SW 1271 (cell line): ENCODE data around the gene TPD52L1.
A peak's percentile ranks its signal among the peaks of the same experiment; 100 is the strongest.

Source experiments
- DNase-seq, 2 experiments: peaks; one replicate each; lab custom pipeline; 2025; lab: John Stamatoyannopoulos, UW

TPD52L1 gene

GRCh38 chr6:125182237-125183008, 28.9 kb downstream of the TPD52L1 start:
- DNase-seq = no peak

GRCh38 chr6:125183391-125183790, 29.8 kb downstream of the TPD52L1 start:
- no peak for DNase-seq

DNA sequence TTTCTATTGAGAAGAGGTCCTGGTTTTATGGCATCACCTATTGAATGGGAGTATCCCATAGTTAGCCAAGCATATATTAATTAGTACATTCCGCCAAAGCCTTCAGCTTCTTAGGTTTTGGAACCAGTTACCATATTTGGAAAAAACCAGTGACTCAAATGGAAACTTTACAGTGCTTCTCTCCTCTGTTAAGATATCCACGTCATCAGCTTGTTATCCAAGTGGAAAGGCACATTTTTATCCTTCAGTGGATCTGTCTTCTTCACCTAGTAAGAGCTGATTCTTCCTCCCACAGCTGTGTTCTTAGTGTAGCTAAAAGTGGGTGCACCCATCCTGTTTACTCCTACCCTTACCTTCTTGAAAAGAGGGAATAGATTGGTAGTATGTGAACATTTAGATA, 34.5 kb downstream of the TPD52L1 start:
- no peak for DNase-seq

- DNase-seq = no peak
These were observed 35.1 kb downstream of the TPD52L1 start for GRCh38 chr6:125188594-125189203.

DNA sequence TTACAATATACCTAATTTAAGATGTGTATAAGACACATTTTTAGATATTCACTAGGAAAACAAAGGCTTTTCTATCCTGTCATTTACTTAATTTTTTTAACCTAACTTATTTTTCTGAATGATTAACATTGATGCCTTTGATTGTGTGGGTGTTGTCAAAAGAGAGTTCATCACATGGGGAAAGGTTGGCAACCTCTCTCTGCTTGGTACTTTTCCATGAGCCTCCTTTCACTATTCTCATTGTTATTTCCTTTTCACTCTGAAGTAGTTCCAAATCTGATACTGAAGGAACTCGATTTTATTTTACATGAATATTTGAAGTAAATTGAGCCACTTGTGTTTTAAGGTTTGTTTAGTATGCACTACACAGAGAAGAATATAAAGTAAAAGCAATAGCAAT, 35.9 kb downstream of the TPD52L1 start:
- DNase-seq = no peak

DNA sequence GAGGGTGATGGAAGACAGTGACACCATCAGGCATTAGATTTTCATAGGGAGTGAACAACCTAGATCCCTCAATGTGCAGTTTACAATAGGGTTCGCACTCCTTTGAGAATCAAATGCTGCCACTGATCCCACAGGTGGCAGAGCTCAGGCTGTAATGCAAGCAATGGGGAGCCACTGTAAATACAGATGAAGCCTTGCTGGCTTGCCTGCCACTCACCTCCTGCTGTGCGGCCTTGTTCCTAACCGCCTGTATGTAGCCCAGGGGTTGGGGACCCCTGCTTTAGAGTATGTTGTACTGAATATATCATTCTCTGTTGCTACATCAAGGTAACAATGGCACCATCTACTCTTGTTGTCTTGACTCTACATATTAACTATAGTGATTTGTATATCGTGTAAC, 37.1 kb downstream of the TPD52L1 start:
- no peak for DNase-seq

DNA sequence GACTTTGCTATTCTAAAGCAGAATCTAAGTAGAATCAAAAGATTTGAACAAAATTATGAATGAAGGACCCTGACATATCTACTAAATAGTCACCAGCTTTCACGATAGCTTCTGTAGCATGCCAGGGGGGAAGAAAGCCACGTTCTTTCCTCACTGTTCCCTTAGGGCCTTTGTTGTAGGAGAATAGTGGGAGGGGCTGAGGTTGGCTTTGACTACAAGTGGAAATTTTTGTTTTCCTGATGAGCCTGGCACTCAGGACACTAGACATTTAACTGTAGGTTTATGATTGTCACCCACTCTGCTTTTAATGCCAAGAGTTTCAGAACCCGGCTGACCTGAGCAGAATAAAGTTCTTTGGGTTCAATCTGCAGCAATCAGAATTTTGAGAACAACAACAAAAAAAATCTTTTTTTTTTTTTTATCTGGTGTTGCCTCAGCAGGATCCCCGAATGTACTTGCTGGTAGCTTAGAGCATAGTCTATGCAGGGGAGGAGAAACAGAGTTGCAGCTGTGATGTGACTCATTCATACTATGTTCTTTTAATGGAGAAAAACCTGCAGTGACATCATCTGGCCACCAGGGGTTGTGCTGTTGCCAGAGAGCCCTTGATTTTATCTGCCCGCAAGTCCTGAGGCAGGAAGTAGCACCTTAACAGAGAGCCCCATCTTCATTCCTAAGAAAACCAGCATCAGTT, 38.5 kb downstream of the TPD52L1 start:
- peak; percentile 38 to 73 for DNase-seq

- no peak for DNase-seq
These were observed 39.0 kb downstream of the TPD52L1 start for GRCh38 chr6:125192610-125192930.

GRCh38 chr6:125193208-125193607, 39.6 kb downstream of the TPD52L1 start:
- no peak for DNase-seq

DNA sequence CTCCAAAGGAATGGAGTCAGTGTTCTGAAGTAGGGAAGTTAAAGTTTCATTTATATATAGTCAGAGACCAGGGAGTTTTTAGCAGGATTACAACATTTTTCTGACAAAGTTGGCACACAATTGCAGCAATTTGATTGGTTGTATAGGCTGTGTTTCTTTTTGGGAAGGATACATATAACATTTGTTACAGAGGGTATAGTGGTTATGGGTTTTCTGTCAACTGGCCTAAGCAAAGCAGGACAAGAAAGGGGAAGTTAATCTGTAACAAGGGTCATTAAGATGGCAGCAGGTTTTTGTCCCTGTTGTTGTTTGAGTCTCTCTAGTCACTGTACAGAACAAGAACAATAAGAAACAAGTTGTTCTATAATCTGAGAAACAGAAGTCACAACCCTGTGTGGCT, 41.4 kb downstream of the TPD52L1 start:
- DNase-seq = no peak

GRCh38 chr6:125195526-125195925, 42.0 kb downstream of the TPD52L1 start:
- no peak for DNase-seq

DNA sequence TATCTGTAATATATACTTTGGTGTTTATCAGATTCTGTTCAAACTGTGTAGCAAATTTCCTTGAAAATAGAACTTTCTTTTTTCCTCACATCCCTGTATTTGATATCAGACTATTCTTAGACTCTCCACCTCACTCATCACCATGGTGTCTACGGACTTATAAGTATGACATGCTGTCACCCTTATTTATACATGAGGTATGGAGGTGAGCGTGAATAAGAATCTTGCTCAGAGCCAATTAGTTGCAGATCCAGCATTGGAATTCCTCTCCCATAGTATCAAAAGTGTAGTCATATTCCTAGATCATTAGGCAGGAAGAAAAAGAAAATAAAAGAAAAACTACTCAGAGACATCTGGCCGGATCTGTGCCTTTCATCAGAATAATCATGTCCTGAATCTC, 43.0 kb downstream of the TPD52L1 start:
- DNase-seq = no peak

- DNase-seq = no peak
These were observed 44.3 kb downstream of the TPD52L1 start for GRCh38 chr6:125197795-125198269.

GRCh38 chr6:125198398-125198937, 44.9 kb downstream of the TPD52L1 start:
- no peak for DNase-seq

DNA sequence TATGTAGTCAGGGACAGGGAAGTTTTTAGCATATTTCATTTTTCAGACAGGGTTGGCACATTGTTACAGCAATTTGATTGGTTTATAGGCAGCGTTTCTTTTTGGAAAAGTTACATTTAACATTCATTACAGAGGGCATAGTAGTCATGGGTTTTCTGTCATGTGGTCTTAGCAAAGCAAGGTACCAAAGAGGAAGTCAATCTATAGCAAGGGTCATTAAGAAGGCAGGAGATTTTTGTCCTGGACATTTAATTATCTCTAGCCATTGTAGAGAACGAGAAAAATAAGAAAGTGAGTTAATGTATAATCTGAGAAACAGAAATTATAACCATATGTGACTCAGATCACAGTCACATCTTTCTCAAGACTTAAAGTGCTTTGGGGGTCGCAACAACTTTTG, 47.4 kb downstream of the TPD52L1 start:
- DNase-seq = no peak

GRCh38 chr6:125201961-125202729, 48.6 kb downstream of the TPD52L1 start:
- no peak for DNase-seq

- no peak for DNase-seq
These were observed 49.8 kb downstream of the TPD52L1 start for GRCh38 chr6:125203395-125203794.

- DNase-seq = no peak
These were observed 52.4 kb downstream of the TPD52L1 start for GRCh38 chr6:125205931-125206330.

- DNase-seq = no peak
These were observed 52.8 kb downstream of the TPD52L1 start for GRCh38 chr6:125206389-125206788.

- DNase-seq = no peak
These were observed 54.4 kb downstream of the TPD52L1 start for GRCh38 chr6:125207956-125208355.

DNA sequence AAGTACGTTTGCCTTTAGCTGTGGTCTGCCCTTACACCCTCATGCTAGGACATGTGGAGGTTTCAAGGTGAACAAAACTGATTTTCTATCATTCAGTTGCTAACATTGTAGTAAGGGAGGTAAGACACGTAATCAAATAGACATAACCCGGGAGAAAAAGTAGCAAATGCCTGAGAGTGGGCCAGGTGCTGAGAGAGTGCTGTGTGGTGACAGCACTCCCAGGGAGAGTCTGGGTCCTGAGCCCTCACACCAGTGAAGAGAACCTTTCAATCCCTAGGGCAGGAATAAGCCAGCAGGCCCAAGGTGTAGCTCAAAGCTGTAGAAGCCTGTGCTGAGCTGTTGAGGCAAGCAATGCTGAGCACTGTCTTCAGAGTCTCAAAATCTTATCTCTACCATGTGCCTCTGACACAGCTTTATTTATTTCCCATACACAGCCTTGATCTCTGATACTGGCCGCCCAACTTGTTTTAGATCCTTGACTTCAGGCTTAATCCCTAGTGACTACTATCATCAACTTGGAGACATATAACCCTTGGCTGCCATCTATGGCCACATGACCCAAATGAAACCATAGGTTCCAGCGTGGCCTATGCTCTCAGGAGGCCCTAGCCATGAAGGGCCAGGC, 55.2 kb downstream of the TPD52L1 start:
- no peak for DNase-seq

- DNase-seq = no peak
These were observed 57.1 kb downstream of the TPD52L1 start for GRCh38 chr6:125210667-125211066.
